ENCODE results near the gene ZNF518A. TPM values are rescaled to one million over a fixed set of nuclear protein-coding genes. Genes with fewer than 3 reads are reported as not detected.

ZNF518A gene
- polyA plus RNA-seq, 3 donors: 9.5 to 15.8 (median 13.2) TPM

DNA sequence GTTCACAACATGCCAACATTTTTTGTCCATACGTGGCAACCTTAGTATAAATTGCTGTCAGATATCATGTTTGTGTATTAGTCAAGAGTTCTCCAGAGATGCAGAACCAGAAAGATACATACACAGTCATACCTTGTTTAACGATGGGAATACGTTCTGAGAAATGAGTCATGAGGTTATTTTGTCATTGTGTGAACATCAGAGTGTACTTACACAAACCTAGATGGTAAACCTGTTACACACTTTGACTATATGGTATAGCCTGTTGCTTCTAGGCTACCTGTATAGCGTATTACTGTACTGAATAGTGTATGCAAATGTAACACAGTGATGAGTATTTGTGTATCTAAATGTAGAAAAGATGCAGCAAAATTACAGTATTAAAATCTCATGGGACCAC lies 22.3 kb downstream of the ZNF518A start:
- no peaks in the 10 kb centered on the region for H3K27me3 ChIP-seq (ENCODE audit: control insufficient read depth in 2 of 2, insufficient read depth in 2 of 2, low read length in 2 of 2)
- H3K9ac ChIP-seq (ENCODE audit: insufficient read depth, low read length, poor library complexity, severe bottlenecking): no peak overlapping the region
- peaks cover 0 to 2% (median 0%) of the 10 kb centered on the region in 3 donors for H3K27me3 Mint-ChIP-seq (ENCODE audit: low read depth in 3 of 3)
- no peaks in the 10 kb centered on the region for H3K79me2 ChIP-seq (ENCODE audit: insufficient read depth, low read length)
- no peaks in the 10 kb centered on the region for H3K4me1 Mint-ChIP-seq
- H3K4me3 ChIP-seq (replicated peaks in 1 of 3; ENCODE audit: low read depth in 2 of 3, low read length in 3 of 3): no peak overlapping the region
- H3K36me3 ChIP-seq (replicated peaks in 1 of 2; ENCODE audit: control insufficient read depth in 1 of 2, insufficient read depth in 2 of 2, low read length in 2 of 2): peaks cover 69 to 84% of the 10 kb centered on the region in 2 donors
- peaks cover 79 to 92% of the 10 kb centered on the region in 2 donors for H3K36me3 Mint-ChIP-seq
- no peak for DNase-seq
- no peaks in the 10 kb centered on the region for H3K9me3 ChIP-seq (replicated peaks in 1 of 2; ENCODE audit: control insufficient read depth in 1 of 2, insufficient read depth in 1 of 2, low read length in 2 of 2)
- no peaks in the 10 kb centered on the region for H4K20me1 ChIP-seq (ENCODE audit: insufficient read depth, low read length)
- H3K27ac Mint-ChIP-seq: no peak overlapping the region
- no peak overlapping the region for H3K4me3 Mint-ChIP-seq
- no peaks in the 10 kb centered on the region for H3K4me1 ChIP-seq (ENCODE audit: control insufficient read depth in 1 of 2, insufficient read depth in 2 of 2, low read length in 2 of 2)
- TF ChIP-seq, protein P1, sequence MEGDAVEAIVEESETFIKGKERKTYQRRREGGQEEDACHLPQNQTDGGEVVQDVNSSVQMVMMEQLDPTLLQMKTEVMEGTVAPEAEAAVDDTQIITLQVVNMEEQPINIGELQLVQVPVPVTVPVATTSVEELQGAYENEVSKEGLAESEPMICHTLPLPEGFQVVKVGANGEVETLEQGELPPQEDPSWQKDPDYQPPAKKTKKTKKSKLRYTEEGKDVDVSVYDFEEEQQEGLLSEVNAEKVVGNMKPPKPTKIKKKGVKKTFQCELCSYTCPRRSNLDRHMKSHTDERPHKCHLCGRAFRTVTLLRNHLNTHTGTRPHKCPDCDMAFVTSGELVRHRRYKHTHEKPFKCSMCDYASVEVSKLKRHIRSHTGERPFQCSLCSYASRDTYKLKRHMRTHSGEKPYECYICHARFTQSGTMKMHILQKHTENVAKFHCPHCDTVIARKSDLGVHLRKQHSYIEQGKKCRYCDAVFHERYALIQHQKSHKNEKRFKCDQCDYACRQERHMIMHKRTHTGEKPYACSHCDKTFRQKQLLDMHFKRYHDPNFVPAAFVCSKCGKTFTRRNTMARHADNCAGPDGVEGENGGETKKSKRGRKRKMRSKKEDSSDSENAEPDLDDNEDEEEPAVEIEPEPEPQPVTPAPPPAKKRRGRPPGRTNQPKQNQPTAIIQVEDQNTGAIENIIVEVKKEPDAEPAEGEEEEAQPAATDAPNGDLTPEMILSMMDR (IDR thresholded peaks at IDR 0.05): no peak
- H3K9me3 Mint-ChIP-seq: peaks cover 0 to 1% (median 0%) of the 10 kb centered on the region in 7 donors
- H2AFZ ChIP-seq (ENCODE audit: insufficient read depth, low read depth, low read length, poor library complexity, severe bottlenecking): no peak overlapping the region
- no peak overlapping the region for H3K4me2 ChIP-seq (replicated peaks; ENCODE audit: extremely low read depth, low read length, poor library complexity, severe bottlenecking)
- H3K27ac ChIP-seq (ENCODE audit: low read depth in 1 of 2, low read length in 2 of 2): no peak overlapping the region
- WGBS (ENCODE audit: insufficient coverage): no CpG with 5 or more reads among the region's 4 CpGs
- intact Hi-C loops (cut with micrococcal nuclease): no loop called here

DNA sequence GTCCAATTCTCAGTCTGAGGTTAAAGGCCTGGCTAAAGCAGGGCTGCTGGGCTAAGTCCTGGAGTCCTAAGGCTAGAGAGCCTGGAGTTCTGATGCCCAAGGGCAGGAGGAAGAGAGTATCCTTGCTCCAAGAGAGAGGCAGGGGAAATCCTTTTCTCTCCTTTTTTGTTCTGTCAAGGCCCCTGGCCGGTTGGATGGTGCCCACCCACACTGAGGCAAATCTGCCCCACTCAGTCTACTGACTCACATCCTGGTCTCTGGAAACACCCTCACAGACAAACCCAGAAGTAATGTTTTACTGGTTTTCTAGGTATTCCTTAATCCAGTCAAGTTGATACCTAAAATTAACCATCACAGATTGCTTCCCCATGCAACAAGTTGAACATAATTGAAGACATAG lies 23.0 kb downstream of the ZNF518A start:
- Mint-ChIP-seq H3K36me3 (peaks cover 79 to 92% of the 10 kb centered on the region in 2 donors), H3K9me3 (peaks cover 0 to 1% (median 0%) of the 10 kb centered on the region in 7 donors), H3K4me3 (no peak overlapping the region), H3K4me1 (no peaks in the 10 kb centered on the region), H3K27me3 (ENCODE audit: low read depth in 3 of 3) (peaks cover 0 to 2% (median 0%) of the 10 kb centered on the region in 3 donors), H3K27ac (no peak overlapping the region)
- DNase-seq: no peak
- no peak overlapping the region for H3K9ac ChIP-seq (ENCODE audit: insufficient read depth, low read length, poor library complexity, severe bottlenecking)
- intact Hi-C loops (cut with micrococcal nuclease): no loop called here
- WGBS (ENCODE audit: insufficient coverage): 83% methylated on average over 1 of the region's 1 CpG
- H3K4me2 ChIP-seq (replicated peaks; ENCODE audit: extremely low read depth, low read length, poor library complexity, severe bottlenecking): no peak overlapping the region
- H3K4me3 ChIP-seq (replicated peaks in 1 of 3; ENCODE audit: low read depth in 2 of 3, low read length in 3 of 3): no peak overlapping the region
- peaks cover 70 to 84% of the 10 kb centered on the region in 2 donors for H3K36me3 ChIP-seq (replicated peaks in 1 of 2; ENCODE audit: control insufficient read depth in 1 of 2, insufficient read depth in 2 of 2, low read length in 2 of 2)
- TF ChIP-seq, protein P1 (IDR thresholded peaks at IDR 0.05): no peak
- H3K27ac ChIP-seq (ENCODE audit: low read depth in 1 of 2, low read length in 2 of 2): no peak overlapping the region
- H3K79me2 ChIP-seq (ENCODE audit: insufficient read depth, low read length): no peaks in the 10 kb centered on the region
- no peaks in the 10 kb centered on the region for H4K20me1 ChIP-seq (ENCODE audit: insufficient read depth, low read length)
- H3K27me3 ChIP-seq (ENCODE audit: control insufficient read depth in 2 of 2, insufficient read depth in 2 of 2, low read length in 2 of 2): no peaks in the 10 kb centered on the region
- no peaks in the 10 kb centered on the region for H3K9me3 ChIP-seq (replicated peaks in 1 of 2; ENCODE audit: control insufficient read depth in 1 of 2, insufficient read depth in 1 of 2, low read length in 2 of 2)
- no peaks in the 10 kb centered on the region for H3K4me1 ChIP-seq (ENCODE audit: control insufficient read depth in 1 of 2, insufficient read depth in 2 of 2, low read length in 2 of 2)
- H2AFZ ChIP-seq (ENCODE audit: insufficient read depth, low read depth, low read length, poor library complexity, severe bottlenecking): no peak overlapping the region

Measured in CD14-positive monocyte (primary cell).